Upper lobe of left lung (tissue), 4 donors: ENCODE results near the gene MAK.

Experiments
- CTCF ChIP-seq, 6 experiments: fragments of 450-650 bp in 4 of 6; fragments of 200-600 bp in 2 of 6; sonication (generic) in 2 of 6; IDR thresholded peaks; one replicate each; pipeline ENCODE4 v1.5.1; 2016 to 2019; ENCODE audit warnings: antibody characterized with exemption in 6 of 6
- POLR2A ChIP-seq, 4 donors: fragments of 450-650 bp; IDR thresholded peaks; one replicate each; pipeline ENCODE4 v1.5.1; 2016 to 2017; ENCODE audit warnings: antibody characterized with exemption in 4 of 4, mild to moderate bottlenecking in 2 of 4
- POLR2AphosphoS5 ChIP-seq, 2 donors: sonication (generic); formaldehyde crosslinking; IDR thresholded peaks; one replicate each; pipeline ENCODE4 v1.5.1; 2017; ENCODE audit warnings: antibody characterized with exemption in 2 of 2

GRCh38 chr6:10720265-10720959 lies 117.9 kb downstream of the MAK start:
- TF ChIP-seq POLR2A (IDR thresholded peaks at IDR 0.05) = peak in 2 of 4 donors; percentile 38 to 63
- TF ChIP-seq POLR2AphosphoS5 (IDR thresholded peaks at IDR 0.05) = peak; percentile 32 to 41
- no peak for TF ChIP-seq CTCF (IDR thresholded peaks at IDR 0.05)
